Small intestine (tissue), 7 donors: ENCODE data around the gene KRTAP9-9. TPM values are rescaled to one million over a fixed set of nuclear protein-coding genes. Genes with fewer than 3 reads are reported as not detected.

Experiments used
- DNase-seq, 2 donors: peaks; one replicate each; pipeline versions ENCODE4 v3.0.0 to v3.0.0-alpha.2; 2013
- FAIRE-seq: peaks from 2 replicates; lab custom pipeline; 2012; peaks lifted over from hg19 to GRCh38; lab: Jason Lieb, UNC
- H3K27ac ChIP-seq, 3 donors: one replicate each; pipeline ENCODE4 v1.5.1; 2013; ENCODE audit warnings: low read length in 2 of 3, mild to moderate bottlenecking in 2 of 3, control low read depth in 1 of 3, inconsistent platforms in 1 of 3, low read depth in 1 of 3, moderate library complexity in 1 of 3
- H3K27me3 ChIP-seq, 3 donors: one replicate each; pipeline ENCODE4 v1.6.1; 2013; ENCODE audit warnings: low read length in 3 of 3, inconsistent platforms in 1 of 3; ENCODE audit not compliant: control insufficient read depth in 3 of 3, insufficient read depth in 3 of 3
- H3K36me3 ChIP-seq, 3 donors: one replicate each; pipeline ENCODE4 v1.6.1; 2013; ENCODE audit warnings: low read length in 3 of 3, inconsistent platforms in 1 of 3, low read depth in 1 of 3, mild to moderate bottlenecking in 1 of 3, moderate library complexity in 1 of 3; ENCODE audit not compliant: control insufficient read depth in 3 of 3, insufficient read depth in 2 of 3
- H3K4me1 ChIP-seq, 3 donors: one replicate each; pipeline ENCODE4 v1.6.1; 2013; ENCODE audit warnings: low read length in 2 of 3, inconsistent platforms in 1 of 3, low read depth in 1 of 3, mild to moderate bottlenecking in 1 of 3, moderate library complexity in 1 of 3; ENCODE audit not compliant: control insufficient read depth in 3 of 3, insufficient read depth in 2 of 3
- H3K4me3 ChIP-seq, 3 donors: one replicate each; pipeline ENCODE4 v1.5.1; 2013; ENCODE audit warnings: low read length in 3 of 3, control low read depth in 1 of 3, inconsistent platforms in 1 of 3, low read depth in 1 of 3, mild to moderate bottlenecking in 1 of 3, moderate library complexity in 1 of 3
- H3K9me3 ChIP-seq, 2 donors: one replicate each; pipeline ENCODE4 v1.6.1; 2013; ENCODE audit warnings: low read depth in 1 of 2, low read length in 1 of 2; ENCODE audit not compliant: control insufficient read depth in 2 of 2, insufficient read depth in 1 of 2
- WGBS, 3 donors: extraction: QIAGEN DNeasy Blood & Tissue Kit; methylation state at CpG; one replicate each; pipeline ENCODE4 v1.1.7; 2013; 5-methylcytosine and 5-hydroxymethylcytosine counted together
- polyA plus RNA-seq, 4 donors: library from polyadenylated mRNA; stranded (reverse) in 3 of 4; unstranded in 1 of 4; fragments of 200-250 nt in 3 of 4; fragments of 120-200 nt in 1 of 4; gene quantifications; one replicate each; pipeline versions ENCODE4 v1.2.1 to v1.2.3, GENCODE V29; 2013
- donor health status: healthy with polysubstance abuse.
- donor health status: control.
- donor health status: control.
- donor health status: Bipolar disorder and iron deficiency.
- donor health status: healthy.

KRTAP9-9 gene
- polyA plus RNA-seq, 4 donors = not detected

DNA sequence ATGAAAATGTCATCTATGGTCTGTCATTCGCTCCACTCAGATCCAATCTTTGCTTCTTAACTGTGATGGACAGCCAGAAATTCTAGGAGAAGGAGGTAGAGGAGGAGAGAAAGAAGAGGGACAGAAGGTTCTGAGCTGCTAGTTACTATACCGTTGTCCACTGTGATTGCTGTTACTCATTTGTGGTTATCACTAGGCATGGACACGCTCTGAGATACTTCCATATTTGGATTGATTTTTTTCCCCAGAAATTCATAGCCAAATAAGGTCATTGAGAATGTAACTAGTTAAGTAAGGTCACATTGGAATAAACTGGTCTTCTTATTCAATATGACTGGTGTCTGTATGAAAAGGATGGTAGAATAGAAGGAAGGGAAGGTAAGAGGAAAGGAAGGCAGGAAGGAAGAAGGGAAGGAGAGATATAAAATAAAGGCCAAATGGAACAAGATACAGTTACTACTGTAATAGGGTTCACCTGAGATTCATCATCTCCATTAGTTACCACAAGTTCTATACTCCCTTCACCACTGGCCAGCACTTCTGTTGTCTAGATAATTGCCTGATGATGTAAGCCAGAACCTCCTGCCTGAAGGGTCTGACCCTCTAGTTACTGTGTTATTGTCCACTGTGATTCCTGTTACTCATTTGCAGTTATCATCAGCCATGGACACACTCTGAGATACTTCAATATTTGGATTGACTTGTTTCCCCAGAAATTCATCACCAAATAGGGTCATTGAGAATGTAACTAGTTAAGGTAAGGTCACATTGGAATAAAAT, 23.2 kb downstream of the KRTAP9-9 start:
- Histone ChIP-seq H3K4me3 (no peak overlapping the region), H3K4me1 (no peaks in the 10 kb centered on the region), H3K36me3 (no peaks in the 10 kb centered on the region), H3K27ac (no peak overlapping the region), H3K9me3 (no peaks in the 10 kb centered on the region), H3K27me3 (peaks cover 0 to 5% (median 0%) of the 10 kb centered on the region in 3 donors)
- FAIRE-seq (no peak), DNase-seq (no peak)
- 83 to 88% (median 84%) methylated on average over 3 of the region's 3 CpGs for WGBS, 3 donors

DNA sequence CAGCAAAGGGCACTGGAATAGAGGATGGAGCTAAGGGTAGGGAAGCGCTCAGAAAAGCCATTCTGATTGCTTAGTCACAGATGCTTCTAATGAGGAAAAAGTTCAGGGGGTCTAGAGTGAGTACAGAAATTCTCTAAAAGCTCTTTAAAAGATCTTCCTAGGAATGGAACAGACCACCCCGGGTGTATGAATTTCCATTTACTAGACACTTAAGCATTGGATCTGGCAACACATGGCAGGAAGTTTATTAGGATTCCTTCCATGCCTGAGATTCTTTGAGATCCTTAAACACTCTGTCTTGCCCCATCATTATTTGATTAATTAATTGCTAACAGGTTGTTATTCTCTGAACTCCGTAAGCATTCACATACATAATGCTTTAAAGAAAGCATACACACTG, 28.9 kb downstream of the KRTAP9-9 start:
- H3K4me1 ChIP-seq = no peaks in the 10 kb centered on the region
- no peaks in the 10 kb centered on the region for H3K36me3 ChIP-seq
- FAIRE-seq (no peak), DNase-seq (no peak)
- H3K27ac ChIP-seq = no peak overlapping the region
- no peak overlapping the region for H3K4me3 ChIP-seq
- WGBS, 3 donors = 50 to 76% (median 53%) methylated on average over 3 of the region's 3 CpGs
- H3K27me3 ChIP-seq = peaks cover 0 to 2% (median 2%) of the 10 kb centered on the region in 3 donors
- no peaks in the 10 kb centered on the region for H3K9me3 ChIP-seq

DNA sequence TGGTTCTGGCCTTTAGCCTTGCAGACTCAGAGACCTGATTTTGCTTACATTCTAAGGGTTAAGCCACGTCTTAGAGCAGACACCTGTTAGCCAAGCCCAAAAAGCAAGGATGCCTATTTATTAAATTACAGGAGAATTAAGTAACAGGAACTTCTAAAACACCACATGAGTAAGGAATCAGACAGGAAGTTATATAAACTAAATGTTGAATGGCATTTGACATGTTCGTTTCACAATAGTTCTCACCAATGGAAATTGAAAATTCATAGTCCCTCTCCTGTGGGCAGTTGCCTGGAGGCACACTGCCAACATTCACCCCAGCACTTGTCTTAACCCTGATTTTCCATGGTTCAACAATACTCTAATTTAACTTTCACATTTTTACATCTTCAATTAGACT, 29.4 kb downstream of the KRTAP9-9 start:
- H3K27ac ChIP-seq = no peak overlapping the region

DNA sequence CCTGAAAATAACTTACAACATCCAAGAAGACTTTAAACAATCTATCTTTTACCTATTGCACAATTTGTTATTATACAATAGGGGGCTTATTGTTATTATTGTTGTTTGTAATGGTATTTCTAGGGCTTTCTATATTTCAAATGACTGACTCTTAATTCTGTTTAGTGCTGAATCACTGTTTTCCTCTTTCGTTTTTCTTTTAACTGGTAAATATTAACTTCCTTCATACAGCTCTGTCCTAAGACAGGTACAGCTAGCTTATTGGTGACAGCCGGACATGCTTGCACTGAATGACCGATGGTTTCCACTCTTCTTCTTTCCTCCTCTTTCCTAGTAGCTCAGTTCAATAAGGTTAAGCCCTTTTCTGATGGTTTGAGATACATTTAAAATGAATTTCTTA, 31.9 kb downstream of the KRTAP9-9 start:
- Histone ChIP-seq H3K36me3 (no peaks in the 10 kb centered on the region), H3K27me3 (peaks cover 0 to 4% (median 2%) of the 10 kb centered on the region in 3 donors), H3K4me3 (no peak overlapping the region), H3K27ac (no peak overlapping the region), H3K9me3 (no peaks in the 10 kb centered on the region), H3K4me1 (no peaks in the 10 kb centered on the region)
- DNase-seq (no peak), FAIRE-seq (no peak)
- 43 to 69% (median 53%) methylated on average over 3 of the region's 3 CpGs for WGBS, 3 donors

More for the DNA sequence above, 29.4 kb downstream of the KRTAP9-9 start:
- no peak for FAIRE-seq
- H3K9me3 ChIP-seq = no peaks in the 10 kb centered on the region
- H3K4me3 ChIP-seq = no peak overlapping the region
- peaks cover 0 to 2% (median 2%) of the 10 kb centered on the region in 3 donors for H3K27me3 ChIP-seq
- H3K36me3 ChIP-seq = no peaks in the 10 kb centered on the region
- WGBS, 3 donors = 30 to 37% (median 33%) methylated on average over 2 of the region's 2 CpGs
- no peaks in the 10 kb centered on the region for H3K4me1 ChIP-seq
- no peak for DNase-seq

DNA sequence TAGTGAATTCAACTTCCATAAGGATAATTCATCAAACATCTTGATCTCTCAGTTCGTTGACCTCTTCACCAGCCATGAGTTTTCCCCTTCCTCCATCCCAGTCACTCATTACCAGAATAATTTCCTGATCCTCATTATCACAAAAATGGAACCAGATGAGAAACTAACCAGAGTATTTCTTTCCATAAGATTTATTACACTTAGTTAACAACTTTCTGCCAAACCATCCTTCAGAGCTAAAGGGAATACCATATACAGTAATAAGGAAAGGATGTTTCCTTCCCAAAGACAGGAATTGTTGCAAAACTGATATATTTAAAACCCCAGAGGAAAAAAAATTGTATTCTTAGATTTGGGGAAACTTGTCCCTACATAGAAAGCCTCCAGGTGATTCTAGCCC, 38.8 kb downstream of the KRTAP9-9 start:
- H3K27me3 ChIP-seq = peaks cover 0 to 7% (median 0%) of the 10 kb centered on the region in 3 donors
- 60 to 74% (median 70%) methylated on average over 1 of the region's 1 CpG for WGBS, 3 donors
- FAIRE-seq (no peak), DNase-seq (no peak)
- H3K4me3 ChIP-seq = no peak overlapping the region
- H3K9me3 ChIP-seq = no peaks in the 10 kb centered on the region
- H3K4me1 ChIP-seq = no peaks in the 10 kb centered on the region
- no peaks in the 10 kb centered on the region for H3K36me3 ChIP-seq
- H3K27ac ChIP-seq = no peak overlapping the region

DNA sequence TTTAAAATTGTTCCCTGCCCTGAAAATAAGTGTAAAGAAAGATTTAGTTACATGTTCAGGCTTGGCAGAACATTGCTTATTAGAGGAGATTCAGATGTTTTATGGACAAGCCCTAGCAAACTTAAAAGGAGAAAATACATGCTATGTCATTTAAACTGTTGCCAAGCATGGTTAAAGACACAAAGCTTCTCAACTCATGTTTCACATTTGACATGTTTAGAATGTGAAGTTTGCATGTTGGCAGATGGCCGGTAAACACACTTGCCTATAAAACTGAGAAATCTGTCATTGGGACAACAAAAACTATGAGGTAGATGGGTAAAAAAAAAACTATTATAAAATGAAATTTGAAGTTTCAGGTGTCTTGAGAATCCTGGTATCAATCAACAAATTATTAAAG, 41.7 kb downstream of the KRTAP9-9 start:
- WGBS, 3 donors = 59 to 79% (median 68%) methylated on average over 1 of the region's 1 CpG
- peaks cover 0 to 5% (median 4%) of the 10 kb centered on the region in 3 donors for H3K27me3 ChIP-seq
- FAIRE-seq (no peak), DNase-seq (no peak)
- H3K4me1 ChIP-seq = no peaks in the 10 kb centered on the region
- no peak overlapping the region for H3K4me3 ChIP-seq
- no peaks in the 10 kb centered on the region for H3K9me3 ChIP-seq
- H3K36me3 ChIP-seq = no peaks in the 10 kb centered on the region
- no peak overlapping the region for H3K27ac ChIP-seq

DNA sequence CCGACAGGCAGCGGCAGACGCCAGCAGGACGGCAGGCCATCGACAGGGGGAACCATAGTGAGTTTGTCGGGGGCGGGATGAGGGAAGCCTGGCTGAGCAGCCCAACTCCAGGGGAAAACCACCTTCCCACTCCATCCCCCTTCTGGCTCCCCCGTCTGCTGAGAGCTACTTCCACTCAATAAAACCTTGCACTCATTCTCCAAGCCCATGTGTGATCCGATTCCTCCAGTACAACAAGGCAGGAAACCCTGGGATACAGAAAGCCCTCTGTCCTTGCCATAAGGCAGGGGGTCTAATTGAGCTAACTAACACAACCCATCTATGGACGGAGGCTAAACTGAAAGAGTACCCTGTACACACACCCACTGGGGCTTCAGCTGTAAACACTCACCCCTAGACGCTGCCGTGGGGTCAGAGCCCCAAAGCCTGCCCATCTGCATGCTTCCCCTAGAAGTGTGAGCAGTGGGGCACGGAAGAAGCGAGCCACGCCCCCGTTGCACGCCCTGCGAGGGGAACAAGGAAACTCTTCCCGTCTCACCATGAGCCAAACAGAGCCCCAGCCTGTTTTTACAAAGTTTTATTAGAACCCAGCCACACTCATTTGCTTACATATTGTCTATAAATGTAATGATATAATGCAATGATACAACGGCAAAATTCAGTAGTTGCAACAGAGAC, 43.4 kb downstream of the KRTAP9-9 start:
- H3K27me3 ChIP-seq = peaks cover 0 to 10% (median 3%) of the 10 kb centered on the region in 3 donors
- no peaks in the 10 kb centered on the region for H3K4me1 ChIP-seq
- no peak for DNase-seq
- H3K4me3 ChIP-seq = no peak overlapping the region
- no peaks in the 10 kb centered on the region for H3K36me3 ChIP-seq
- WGBS, 3 donors = 86 to 90% (median 87%) methylated on average over 19 to 20 of the region's 20 CpGs
- H3K27ac ChIP-seq = no peak overlapping the region
- H3K9me3 ChIP-seq = no peaks in the 10 kb centered on the region
- no peak for FAIRE-seq

DNA sequence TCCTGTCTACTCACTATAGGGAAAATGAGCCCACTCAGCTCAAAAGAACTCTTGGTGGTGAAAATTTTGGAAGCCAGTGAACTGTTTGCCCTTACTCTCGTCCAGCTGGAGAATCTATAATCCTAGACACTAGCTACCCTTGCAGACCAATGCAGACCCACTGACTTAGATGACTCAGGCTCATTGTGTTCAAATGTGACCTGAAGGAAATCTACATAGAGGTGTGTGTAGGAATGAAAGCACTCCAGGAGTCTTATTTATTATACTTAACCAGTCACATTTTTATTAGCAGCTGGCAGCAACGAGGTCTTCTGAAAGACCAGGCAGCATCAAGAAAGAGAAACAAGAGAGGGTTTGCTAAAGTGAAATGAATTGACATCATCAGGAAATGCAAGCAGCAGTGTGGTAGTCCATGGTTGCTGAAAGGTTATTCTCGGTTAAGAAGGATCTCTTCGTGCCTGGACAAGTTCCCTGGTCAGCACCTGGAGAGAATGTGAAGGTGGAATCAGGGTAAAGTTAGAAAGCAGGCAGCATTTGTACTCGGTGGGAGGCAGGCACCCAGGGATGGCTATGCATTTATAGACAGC, 46.1 kb downstream of the KRTAP9-9 start:
- no peaks in the 10 kb centered on the region for H3K9me3 ChIP-seq
- no peaks in the 10 kb centered on the region for H3K36me3 ChIP-seq
- no peak for FAIRE-seq
- H3K4me1 ChIP-seq = no peaks in the 10 kb centered on the region
- H3K27me3 ChIP-seq = peaks cover 0 to 10% (median 3%) of the 10 kb centered on the region in 3 donors
- H3K4me3 ChIP-seq = no peak overlapping the region
- DNase-seq = no peak
- H3K27ac ChIP-seq = no peak overlapping the region
- WGBS, 3 donors = 63 to 68% (median 65%) methylated on average over 5 of the region's 5 CpGs
